Heart left ventricle (tissue), 13 donors: ENCODE measurements around the gene ASCC1.

ENCODE experiments used
- CTCF ChIP-seq, 12 donors: fragments of 200-600 bp; sonication (generic) in 4 of 12; IDR thresholded peaks; one replicate each; pipeline versions ENCODE4 v1.5.0 to v1.8.0; 2018 to 2022; ENCODE audit warnings: antibody characterized with exemption in 12 of 12, mild to moderate bottlenecking in 5 of 12
- POLR2A ChIP-seq, 2 donors: fragments of 450-650 bp; IDR thresholded peaks; one replicate each; pipeline ENCODE4 v1.6.1; 2017; ENCODE audit warnings: antibody characterized with exemption in 2 of 2, mild to moderate bottlenecking in 2 of 2, moderate library complexity in 2 of 2
- donor health status: ischemic (EF 13 %, LVEDD 7.1; RV severe dilation, severe dysfunction).
- donor health status: DM: no; HTN: yes; CAD: no.
- donor health status: DM: no; HTN: no; CAD: no.
- donor health status: ischemic (EF 25% LVEDD 6.9; RV normal size, moderate dysfunction).
- donor health status: ischemic (EF 25% LVEDD 5.7; RV mildly dilated, moderate dysfunction).
- donor health status: ischemic (EF 35%, LVEDD 5.7; RV mildly dilated, moderate dysfunction).
- donor health status: nonischemic (EF 11% LVEDD 7.7; RV severe dilation, severe dysfunction).
- donor health status: DM: yes; HTN: yes; CAD: no.
- donor health status: PGD.
- donor health status: ischemic (EF 29% LVEDD 5.4; RV normal size, mild dysfunction).
- donor health status: nonischemic (EF 23%, LVEDD 6.1; RV moderate dilation, normal function).

DNA sequence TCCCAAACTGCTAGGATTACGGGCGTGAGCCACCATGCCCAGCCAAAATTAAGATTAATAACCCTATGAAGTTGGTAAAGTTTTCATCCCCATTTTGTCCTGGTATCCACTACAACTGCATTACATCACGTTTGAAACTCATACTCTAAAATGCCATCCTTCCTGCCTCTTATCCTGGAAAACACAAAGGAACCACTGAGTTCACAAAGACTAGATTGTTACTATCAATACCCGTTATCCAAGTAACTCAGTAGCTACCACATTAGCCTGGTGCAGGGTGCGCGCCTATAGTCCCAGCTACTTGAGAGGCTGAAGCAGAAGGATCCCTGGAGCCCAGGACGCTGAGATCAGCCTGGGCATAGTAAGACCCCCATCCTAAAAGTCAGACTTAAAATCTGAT is 63.8 kb downstream of the ASCC1 start:
- TF ChIP-seq POLR2A (IDR thresholded peaks at IDR 0.05) (no peak), CTCF (IDR thresholded peaks at IDR 0.05) (no peak)
